ENCODE measurements around the gene TMEM198. TPM values are rescaled to one million over a fixed set of nuclear protein-coding genes. Genes with fewer than 3 reads are reported as not detected.

The TMEM198 gene
- total and polyA plus RNA-seq, 2 donors (not counting 3 experiments of a cell fraction or from before 2014, with no cell fraction given): not detected

- intact Hi-C loops (cut with micrococcal nuclease): no loop called here
- ChIA-PET POLR2A (interaction anchor here (0.5 to 1.0 kb wide), 2 partner anchors 12 to 157 kb away, joined by 3 to 20 read pairs; partner anchors contain the start of gene GMPPA), CTCF (interaction anchor here (0.7 to 6.6 kb wide), 27 partner anchors 8 to 132 kb away, joined by 3 to 151 read pairs (median 5); partner anchors contain the start of genes DES, GMPPA and STK11IP)
- no peak overlapping the region for H3K4me2 ChIP-seq (ENCODE audit: insufficient read depth, low read length)
- TF ChIP-seq CTCF (IDR thresholded peaks at IDR 0.05; ENCODE audit: extremely low read depth in 1 of 2, insufficient read depth in 1 of 2, low read depth in 1 of 2, low read length in 2 of 2): no peak
- TF ChIP-seq GATA2 (IDR thresholded peaks at IDR 0.05; ENCODE audit: insufficient read depth, insufficient read length, low read depth, low read length): no peak
- TF ChIP-seq MAX (IDR thresholded peaks at IDR 0.05; ENCODE audit: insufficient read depth, insufficient read length): no peak
- TF ChIP-seq EZH2 (IDR thresholded peaks at IDR 0.05; ENCODE audit: borderline replicate concordance, low read depth, low read length, severe bottlenecking): no peak
- FAIRE-seq (no peak), DNase-seq (ENCODE audit: low read depth, low spot score) (no peak)
- H3K79me2 ChIP-seq (ENCODE audit: control insufficient read depth, insufficient read depth, low read length): no peaks in the 10 kb centered on the region
- H3K27me3 ChIP-seq (ENCODE audit: control insufficient read depth in 2 of 2, insufficient read depth in 2 of 2, low read length in 2 of 2): peaks cover 43 to 48% of the 10 kb centered on the region in 2 experiments
- H3K9me3 ChIP-seq (replicated peaks; ENCODE audit: control insufficient read depth, insufficient read depth, low read length): no peaks in the 10 kb centered on the region
- H3K4me3 ChIP-seq (replicated peaks in 1 of 3; ENCODE audit: insufficient read depth in 1 of 3, low read depth in 1 of 3, low read length in 3 of 3): no peak overlapping the region
- no TSS peak for BruUV-seq (replicated peaks)
- dilution Hi-C loops (cut with MboI; ENCODE audit: extremely low pct_ligation_motif_present, low sequenced_read_pairs): no loop called here
- H3K4me1 ChIP-seq (ENCODE audit: control insufficient read depth, extremely low read depth, insufficient read depth, low read length): no peaks in the 10 kb centered on the region
- no peak overlapping the region for H3K9ac ChIP-seq (replicated peaks; ENCODE audit: extremely low read depth, insufficient read depth, low read length)
- no peaks in the 10 kb centered on the region for H3K9me1 ChIP-seq (replicated peaks; ENCODE audit: control insufficient read depth, extremely low read depth, insufficient read depth, low read length)
- H3K36me3 ChIP-seq (ENCODE audit: control insufficient read depth in 2 of 2, extremely low read depth in 1 of 2, insufficient read depth in 2 of 2, low read length in 2 of 2): peaks cover 0 to 8% of the 10 kb centered on the region in 2 experiments
- no peak overlapping the region for H3K27ac ChIP-seq (ENCODE audit: insufficient read depth, low read depth, low read length)
- H2AFZ ChIP-seq (ENCODE audit: low read depth, low read length): no peak overlapping the region
- no peaks in the 10 kb centered on the region for H4K20me1 ChIP-seq (replicated peaks; ENCODE audit: control insufficient read depth, extremely low read depth, insufficient read depth, low read length)
These were observed 33.2 kb upstream of the TMEM198 start for GRCh38 chr2:219510512-219511135.
